Cardiac septum (tissue), 1 donor: Measurements from ENCODE around the gene KRTAP12-2. TPM values are rescaled to one million over a fixed set of nuclear protein-coding genes. Genes with fewer than 3 reads are reported as not detected.
A peak's percentile ranks its signal among the peaks of the same experiment; 100 is the strongest.

Source experiments
- DNase-seq: peaks from one replicate; pipeline ENCODE4 v3.0.0-alpha.2; 2020; ENCODE audit warnings: low spot score
- intact Hi-C: fragments of 100-400 bp; cut with DNase I; formaldehyde crosslinking; loops from one replicate; pipeline ENCODE4 v1.14.0; 2022
- long read RNA-seq: library from polyadenylated mRNA; unstranded; transcript quantifications from one replicate; pipeline ENCODE4 v2.0.0, GENCODE V29; 2021
- total RNA-seq: library from RNA; stranded (reverse); fragmentation: NEBNext Ultra II Directional; extraction: Animal tissue kit (Norgen Biotek cat#: 25700); gene quantifications from one replicate; pipeline ENCODE4 v1.2.1, GENCODE V29; 2021
- donor health status: DM: no; HTN: no; CAD: no.

Gene KRTAP12-2
- not detected for total RNA-seq
- long read RNA-seq = 0 reads

GRCh38 chr21:44666401-44667320 is at the start of gene KRTAP12-2:
KRTAP12-2 (minus strand) TSS chr21:44666927; CDS start chr21:44666886, 41 bp downstream.
- intact Hi-C loops = no loop called here
- peak; percentile 79 for DNase-seq

- DNase-seq = peak; percentile 39
- intact Hi-C loops = no loop called here
Measured at GRCh38 chr21:44714905-44715304, 48.2 kb upstream of the KRTAP12-2 start.

- intact Hi-C loops = no loop called here
- peak; percentile 4 for DNase-seq
Measured at GRCh38 chr21:44713846-44714245, 47.1 kb upstream of the KRTAP12-2 start.

- DNase-seq = peak; percentile 75
- intact Hi-C loops = no loop called here
Measured at GRCh38 chr21:44713130-44713529, 46.4 kb upstream of the KRTAP12-2 start.

GRCh38 chr21:44712203-44713028 is 45.7 kb upstream of the KRTAP12-2 start:
- DNase-seq = peak; percentile 15

GRCh38 chr21:44711327-44712202 is 44.8 kb upstream of the KRTAP12-2 start, which contains the start of gene TSPEAR:
TSPEAR (minus strand) TSS chr21:44711572; CDS start chr21:44711514, 58 bp downstream.
- intact Hi-C loops = no loop called here
- peak; percentile 60 for DNase-seq

More at GRCh38 chr21:44712203-44713028, 45.7 kb upstream of the KRTAP12-2 start:
- intact Hi-C loops = no loop called here

- peak; percentile 66 for DNase-seq
- intact Hi-C loops = no loop called here
Measured at GRCh38 chr21:44710756-44711326, 44.1 kb upstream of the KRTAP12-2 start.

GRCh38 chr21:44710294-44710665 is 43.6 kb upstream of the KRTAP12-2 start:
- peak; percentile 56 for DNase-seq

GRCh38 chr21:44709426-44710293 is 42.9 kb upstream of the KRTAP12-2 start:
- DNase-seq = peak; percentile 63
- intact Hi-C loops = no loop called here

More at GRCh38 chr21:44710294-44710665, 43.6 kb upstream of the KRTAP12-2 start:
- intact Hi-C loops = no loop called here

GRCh38 chr21:44708866-44709425 is 42.2 kb upstream of the KRTAP12-2 start:
- DNase-seq = no peak
- intact Hi-C loops = no loop called here

GRCh38 chr21:44708213-44708865 is 41.6 kb upstream of the KRTAP12-2 start:
- intact Hi-C loops = no loop called here
- DNase-seq = peak; percentile 63

- DNase-seq = peak; percentile 56
- intact Hi-C loops = no loop called here
Measured at GRCh38 chr21:44706706-44707581, 40.2 kb upstream of the KRTAP12-2 start.

- peak; percentile 31 for DNase-seq
- intact Hi-C loops = no loop called here
Measured at GRCh38 chr21:44706026-44706705, 39.4 kb upstream of the KRTAP12-2 start.

GRCh38 chr21:44704636-44705001 is 37.9 kb upstream of the KRTAP12-2 start:
- intact Hi-C loops = no loop called here
- peak; percentile 19 for DNase-seq

- intact Hi-C loops = no loop called here
- DNase-seq = peak; percentile 58
Measured at GRCh38 chr21:44703731-44704635, 37.3 kb upstream of the KRTAP12-2 start.
